ENCODE results near the gene C10orf120.

C10orf120 gene

DNA sequence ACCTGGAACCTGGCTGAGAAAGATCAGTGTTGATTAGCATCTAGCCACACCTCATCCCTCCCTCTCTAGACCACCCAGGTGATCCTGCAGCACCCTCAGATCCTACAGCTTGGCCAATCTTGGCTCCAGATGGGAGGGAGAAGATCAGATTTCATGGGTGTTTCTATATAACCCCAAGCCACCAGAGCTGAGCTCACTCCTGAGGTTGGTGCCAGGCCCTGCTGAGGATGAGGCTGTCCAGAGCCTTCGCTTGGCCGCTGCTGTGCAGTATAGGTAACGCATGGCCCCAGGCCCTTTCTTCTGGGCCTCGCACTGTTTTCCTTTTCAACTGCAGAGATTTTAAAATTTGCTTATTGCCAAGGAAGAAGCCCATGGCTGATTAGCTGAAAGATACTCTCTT is 27.0 kb downstream of the C10orf120 start:
- DNase-seq (ENCODE audit: low spot score): no peak

DNA sequence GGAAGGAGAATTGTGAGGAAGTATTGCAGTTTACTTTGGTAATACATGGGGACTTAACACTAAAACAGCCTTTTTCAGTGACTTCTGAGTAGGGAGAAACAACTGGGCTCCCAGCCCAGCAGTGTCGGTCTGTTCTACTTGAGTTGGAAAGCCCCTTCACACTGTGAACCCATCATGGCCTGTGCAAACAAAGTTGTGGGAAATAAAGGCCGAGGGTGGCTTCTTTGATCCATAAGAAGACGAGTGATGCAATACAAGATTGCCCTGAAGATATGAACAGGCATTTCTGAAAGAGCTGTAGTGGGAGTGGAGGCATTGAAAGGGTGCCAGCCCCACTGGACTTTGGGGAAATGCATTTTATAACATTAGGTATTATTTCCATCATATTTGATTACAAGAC is 28.3 kb downstream of the C10orf120 start:
- no peak for DNase-seq (ENCODE audit: low spot score)
- TF ChIP-seq, protein P1, sequence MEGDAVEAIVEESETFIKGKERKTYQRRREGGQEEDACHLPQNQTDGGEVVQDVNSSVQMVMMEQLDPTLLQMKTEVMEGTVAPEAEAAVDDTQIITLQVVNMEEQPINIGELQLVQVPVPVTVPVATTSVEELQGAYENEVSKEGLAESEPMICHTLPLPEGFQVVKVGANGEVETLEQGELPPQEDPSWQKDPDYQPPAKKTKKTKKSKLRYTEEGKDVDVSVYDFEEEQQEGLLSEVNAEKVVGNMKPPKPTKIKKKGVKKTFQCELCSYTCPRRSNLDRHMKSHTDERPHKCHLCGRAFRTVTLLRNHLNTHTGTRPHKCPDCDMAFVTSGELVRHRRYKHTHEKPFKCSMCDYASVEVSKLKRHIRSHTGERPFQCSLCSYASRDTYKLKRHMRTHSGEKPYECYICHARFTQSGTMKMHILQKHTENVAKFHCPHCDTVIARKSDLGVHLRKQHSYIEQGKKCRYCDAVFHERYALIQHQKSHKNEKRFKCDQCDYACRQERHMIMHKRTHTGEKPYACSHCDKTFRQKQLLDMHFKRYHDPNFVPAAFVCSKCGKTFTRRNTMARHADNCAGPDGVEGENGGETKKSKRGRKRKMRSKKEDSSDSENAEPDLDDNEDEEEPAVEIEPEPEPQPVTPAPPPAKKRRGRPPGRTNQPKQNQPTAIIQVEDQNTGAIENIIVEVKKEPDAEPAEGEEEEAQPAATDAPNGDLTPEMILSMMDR (IDR thresholded peaks at IDR 0.05; ENCODE audit: extremely low read depth, missing control alignments): no peak

More for the DNA sequence above, 27.0 kb downstream of the C10orf120 start:
- TF ChIP-seq, protein P1 (IDR thresholded peaks at IDR 0.05; ENCODE audit: extremely low read depth, missing control alignments): no peak

DNA sequence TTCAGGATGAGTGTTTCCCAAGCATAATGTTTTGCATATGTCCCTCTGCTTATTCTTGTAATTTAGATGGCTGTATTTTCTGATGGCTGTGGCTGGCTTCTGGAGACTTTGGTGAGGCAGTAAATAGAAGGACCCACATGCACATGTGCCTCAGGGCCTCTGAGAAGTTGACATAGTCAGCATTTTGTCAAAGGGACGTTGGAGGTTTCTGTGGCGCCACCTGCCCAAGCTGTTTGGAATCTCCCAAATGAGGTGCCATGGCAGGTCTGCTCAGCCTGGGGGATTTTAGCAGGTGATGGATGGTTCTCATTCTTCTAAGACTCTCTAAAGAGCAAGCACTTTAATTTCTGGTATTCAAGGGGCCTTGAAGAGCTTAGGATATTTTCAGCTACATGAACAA is 29.8 kb downstream of the C10orf120 start:
- DNase-seq (ENCODE audit: low spot score): no peak
- TF ChIP-seq, protein P1 (IDR thresholded peaks at IDR 0.05; ENCODE audit: extremely low read depth, missing control alignments): no peak

DNA sequence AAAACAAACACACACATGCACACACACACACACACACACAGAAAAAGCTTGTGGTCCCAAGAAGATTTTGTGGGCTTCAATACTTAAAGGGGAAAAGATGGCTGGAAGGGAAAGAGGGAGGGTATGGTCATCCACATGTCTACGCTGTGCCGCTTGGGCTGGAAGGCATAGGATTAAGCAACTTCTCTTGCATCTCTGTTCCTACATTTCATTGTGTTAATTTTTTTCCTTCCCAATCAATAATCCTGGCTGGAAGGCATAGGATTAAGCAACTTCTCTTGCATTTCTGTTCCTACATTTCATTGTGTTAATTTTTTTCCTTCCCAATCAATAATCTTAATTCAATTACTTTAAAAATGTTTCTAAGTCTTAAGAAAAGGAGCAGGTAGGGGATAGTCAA is 30.6 kb downstream of the C10orf120 start:
- DNase-seq (ENCODE audit: low spot score): no peak
- TF ChIP-seq, protein P1 (IDR thresholded peaks at IDR 0.05; ENCODE audit: extremely low read depth, missing control alignments): no peak

DNA sequence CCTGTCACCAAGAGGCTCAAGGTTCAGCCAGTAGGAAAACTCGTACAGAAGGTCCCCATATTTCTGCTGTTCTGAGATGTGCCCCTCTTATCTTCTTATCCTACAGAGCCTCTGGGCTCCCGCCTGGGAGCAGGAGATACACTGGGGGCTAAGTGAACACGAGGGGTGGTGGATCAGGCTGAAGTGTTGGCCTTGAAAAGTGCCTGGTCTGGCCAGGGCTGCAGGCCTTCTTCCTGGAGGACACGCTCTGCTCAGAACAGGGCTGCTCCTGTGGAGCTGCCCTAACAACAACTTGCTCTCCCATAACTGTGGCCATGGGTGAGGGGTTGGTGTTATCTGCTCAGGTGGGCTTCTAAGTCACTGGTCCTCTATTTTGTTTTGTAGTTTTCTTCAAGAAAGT is 33.7 kb downstream of the C10orf120 start:
- TF ChIP-seq, protein P1 (IDR thresholded peaks at IDR 0.05; ENCODE audit: extremely low read depth, missing control alignments): no peak
- DNase-seq (ENCODE audit: low spot score): no peak

DNA sequence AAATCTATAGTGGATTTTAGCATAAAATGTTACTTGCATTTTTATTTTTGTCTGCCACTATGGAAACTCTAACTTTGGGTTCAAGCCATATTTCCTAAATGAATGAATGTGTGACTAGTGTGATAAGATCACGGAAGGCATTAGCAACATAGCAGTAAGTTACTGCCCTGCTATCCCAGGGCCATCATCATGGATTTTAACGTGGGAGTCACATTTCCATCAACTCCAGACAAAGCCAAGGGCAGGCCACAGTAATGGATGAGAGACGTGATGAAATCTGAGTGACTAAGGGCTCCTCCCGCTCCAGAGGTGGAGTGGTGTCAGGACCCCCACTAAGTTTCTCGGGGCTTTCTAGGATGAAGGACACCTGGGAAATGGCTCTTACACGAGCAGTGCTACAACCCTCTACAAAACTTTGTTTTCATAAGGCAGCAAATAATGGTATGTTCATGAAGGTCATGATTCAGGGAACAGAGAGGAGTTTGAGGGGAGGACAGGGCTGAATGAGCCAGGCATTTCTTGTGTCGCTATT is 34.3 kb downstream of the C10orf120 start:
- TF ChIP-seq, protein P1 (IDR thresholded peaks at IDR 0.05; ENCODE audit: extremely low read depth, missing control alignments): no peak
- no peak for DNase-seq (ENCODE audit: low spot score)

DNA sequence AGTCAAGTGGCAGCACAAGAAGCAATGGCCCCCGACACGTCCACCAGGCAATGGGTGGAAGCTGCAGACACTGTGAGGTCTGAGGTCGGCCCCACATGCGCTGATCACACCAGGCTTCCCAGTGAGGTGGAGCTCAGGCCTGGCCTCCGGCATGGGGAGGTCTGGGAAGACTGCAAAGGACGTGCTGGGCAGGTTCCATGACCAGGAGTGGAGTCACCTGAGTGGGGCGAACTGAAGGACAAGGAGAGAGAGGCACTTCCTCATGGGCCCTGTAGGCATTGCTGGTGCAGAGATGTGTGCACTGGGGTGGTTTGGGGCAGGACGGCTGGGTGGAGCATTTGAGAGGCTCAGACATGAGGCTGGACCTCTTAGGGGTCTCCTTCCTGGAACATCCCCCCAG is 35.1 kb downstream of the C10orf120 start:
- TF ChIP-seq, protein P1 (IDR thresholded peaks at IDR 0.05; ENCODE audit: extremely low read depth, missing control alignments): no peak

More for the DNA sequence above, 35.1 kb downstream of the C10orf120 start:
- DNase-seq (ENCODE audit: low spot score): no peak

Measured in GM20000 (cell line).